Caki2 (cell line): ENCODE measurements around the gene ZSWIM4. TPM values are rescaled to one million over a fixed set of nuclear protein-coding genes. Genes with fewer than 3 reads are reported as not detected.
"Not testable (repeated sequence)": the region's sequence is repeated elsewhere in the genome, so short reads cannot be mapped to it uniquely, and the experiment has no call there.

Source experiments
- DNase-seq: peaks from one replicate; pipeline ENCODE4 v3.0.0-alpha.2; 2015; ENCODE audit warnings: low read depth
- in situ Hi-C: cut with HindIII; loops from 2 replicates; pipeline ENCODE4 v1.10.0; 2016; ENCODE audit warnings: low sequenced_read_pairs, low pct_unique_long_range_greater_than_20kb, mixed read lengths
- total RNA-seq: library from RNA; depleted of rRNA; stranded (reverse); fragments of >200 nt; shearing (Covaris generic); gene quantifications from 2 replicates; pipeline ENCODE4 v1.2.3, GENCODE V29; 2014; ENCODE audit warnings: low replicate concordance

The ZSWIM4 gene
- total RNA-seq, 1 experiment from 2014 or later = 6.2 TPM

DNA sequence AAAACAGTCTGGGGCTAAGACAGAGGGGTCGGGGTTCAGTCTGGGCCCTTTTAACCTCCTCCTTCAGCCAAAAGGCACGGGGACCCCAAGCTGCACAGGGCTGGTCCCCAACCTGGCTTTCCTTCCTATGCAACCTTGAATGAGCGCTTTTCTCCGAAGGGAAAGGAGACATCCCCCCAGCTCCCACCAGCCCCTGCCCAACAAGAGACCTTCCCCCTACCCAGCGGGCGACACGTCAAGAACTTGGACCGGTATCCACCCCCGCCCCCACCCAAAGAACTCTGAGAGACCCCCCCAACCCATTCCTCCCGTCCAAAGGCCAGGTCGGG, 46.7 kb downstream of the ZSWIM4 start:
- in situ Hi-C loops = no loop called here
- DNase-seq = no peak

DNA sequence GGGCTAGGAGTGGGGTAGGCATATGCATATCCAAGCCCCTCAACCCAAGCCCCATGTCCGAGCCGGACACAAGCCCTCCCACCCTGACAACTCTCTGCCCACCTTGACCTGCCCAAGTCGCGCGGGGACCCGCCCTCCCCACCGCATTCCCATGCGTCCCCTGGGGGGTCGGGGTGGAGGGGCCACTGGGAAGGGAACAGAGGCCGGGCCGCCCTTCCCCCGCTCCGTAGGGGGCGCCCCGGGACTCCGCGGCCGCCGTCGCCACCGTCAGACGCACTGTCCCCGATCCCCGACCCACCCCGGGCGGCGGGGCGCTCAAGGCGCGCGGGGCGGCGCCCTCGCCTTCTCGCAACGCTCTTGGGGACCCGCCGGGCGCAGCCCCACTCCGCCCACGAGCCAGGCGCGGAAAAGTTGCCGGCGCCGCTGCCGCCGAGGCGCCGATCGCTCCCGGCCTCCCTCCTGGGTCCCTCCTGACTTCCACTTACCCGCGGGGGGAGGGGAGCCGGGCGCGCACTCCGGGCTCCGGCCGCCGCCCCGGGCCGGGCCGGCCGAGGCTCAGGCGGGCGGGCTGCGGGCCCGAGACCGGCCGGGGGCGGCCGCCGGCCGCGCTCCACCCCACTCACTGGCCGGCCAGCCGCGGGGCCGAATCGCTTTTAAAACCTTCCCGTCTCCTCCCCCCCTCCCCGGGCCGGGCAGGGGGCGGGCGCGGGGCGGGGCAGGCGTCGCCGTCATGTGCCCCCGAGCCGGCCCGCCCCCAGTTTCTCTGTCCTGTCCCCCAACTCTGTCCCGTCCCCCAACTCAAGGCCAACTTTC, 47.3 kb downstream of the ZSWIM4 start:
- in situ Hi-C loops = no loop called here
- DNase-seq = peak; percentile 87

DNA sequence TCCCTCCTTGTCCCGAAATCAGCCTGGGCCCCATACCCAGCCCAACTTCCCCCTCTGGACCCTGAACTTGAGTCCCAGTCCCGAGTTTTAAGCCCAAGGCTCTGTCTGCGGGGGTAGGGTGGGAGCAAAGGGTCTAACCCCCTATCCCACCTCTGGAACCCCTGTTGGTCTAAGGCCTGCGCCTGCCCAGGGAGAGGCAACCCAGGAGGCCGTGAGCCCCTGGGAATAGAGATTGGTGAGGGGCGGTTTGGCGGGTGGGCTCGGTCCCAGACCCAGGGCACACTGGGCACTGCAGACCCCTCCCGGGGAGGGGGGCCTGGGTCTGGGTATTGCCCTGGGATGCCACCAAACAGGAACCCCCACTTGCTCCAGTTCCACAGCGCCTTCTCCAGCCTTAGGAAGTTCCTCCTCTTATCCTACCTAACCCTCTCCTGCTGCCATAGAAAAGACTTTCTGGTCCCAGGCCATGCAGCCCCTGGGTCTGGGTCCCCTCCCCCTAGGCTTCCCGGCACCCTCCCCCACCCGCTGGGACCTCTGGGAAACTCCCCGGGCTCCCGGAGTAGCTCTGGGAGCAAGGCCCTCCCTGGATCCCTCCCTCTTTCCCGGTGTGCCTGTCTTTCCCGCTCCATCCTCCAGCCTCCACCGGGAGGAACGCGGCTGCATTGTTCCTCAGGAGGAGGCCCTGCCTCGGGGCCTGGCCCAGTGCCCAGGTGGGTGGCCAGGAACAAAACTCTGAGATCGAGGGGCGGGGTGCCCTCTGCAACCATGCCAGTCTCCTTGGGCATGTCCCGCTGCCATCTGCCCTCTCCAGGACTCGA, 48.1 kb downstream of the ZSWIM4 start:
- peak; percentile 98 for DNase-seq

DNA sequence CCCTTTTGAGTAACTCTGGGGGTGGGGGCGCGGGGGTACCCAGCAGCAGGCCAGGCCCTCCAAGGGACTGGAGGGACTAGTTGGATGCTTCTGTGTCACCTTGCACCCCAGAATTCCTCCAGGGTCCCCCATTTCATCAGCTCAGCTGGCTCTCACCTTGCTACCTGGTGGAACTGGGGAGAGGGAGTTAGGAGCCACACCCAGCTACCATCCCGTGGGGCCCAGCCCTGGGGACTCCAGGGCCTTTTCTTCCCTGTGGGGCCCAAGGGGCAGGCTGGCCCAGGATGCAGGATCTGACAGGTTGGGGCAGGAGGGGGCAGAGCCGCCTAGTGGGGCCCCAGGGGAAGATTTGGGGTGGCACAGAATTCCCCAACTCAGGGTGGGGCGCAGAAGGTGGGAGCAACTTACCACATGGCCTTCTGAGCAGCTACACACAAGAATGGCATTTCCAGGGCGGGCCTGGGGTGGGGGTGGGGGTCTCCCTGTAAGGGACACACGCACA, 48.9 kb downstream of the ZSWIM4 start:
- DNase-seq = no peak
- in situ Hi-C loops = no loop called here

More for the DNA sequence above, 48.1 kb downstream of the ZSWIM4 start:
- in situ Hi-C loops = no loop called here

DNA sequence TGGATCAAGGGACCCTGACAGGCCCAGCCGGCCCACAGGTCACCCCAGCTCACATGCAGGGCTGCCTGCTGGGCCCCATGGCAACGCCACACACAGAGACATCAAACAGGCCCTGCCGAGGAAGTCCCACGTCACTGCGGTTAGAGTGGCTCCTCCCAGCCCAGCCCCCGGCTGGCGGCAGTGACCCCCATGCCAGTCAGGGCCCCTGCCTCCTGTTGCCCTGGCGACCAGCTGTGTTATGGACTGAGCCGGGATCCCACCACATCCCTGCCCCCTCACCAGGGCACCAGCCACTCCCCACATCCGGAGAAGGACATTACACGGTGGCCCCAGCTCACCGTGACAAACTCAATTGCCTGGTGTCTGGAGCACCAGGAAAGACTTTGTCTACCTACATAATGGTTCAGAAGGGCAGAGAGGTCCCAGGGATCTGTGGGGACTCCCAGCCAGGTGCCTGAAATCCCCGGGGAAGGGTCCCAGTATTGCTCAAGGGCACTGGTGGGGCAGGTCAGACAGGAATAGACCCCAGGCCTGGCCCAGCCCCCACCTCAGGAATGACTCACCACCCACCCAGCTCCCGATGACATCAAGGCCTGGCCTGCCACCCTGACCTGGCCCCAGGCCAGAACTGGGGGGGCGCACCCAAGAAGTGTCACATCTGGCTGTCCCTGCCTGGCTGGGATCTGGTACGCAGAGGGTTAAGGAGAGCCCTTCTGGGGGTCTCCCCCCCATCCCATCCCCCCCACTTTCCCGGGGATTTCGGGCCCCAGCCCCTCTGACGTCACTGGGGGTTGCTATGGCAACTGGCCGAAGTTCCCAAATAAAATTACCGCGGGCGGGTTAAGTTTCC, 51.5 kb downstream of the ZSWIM4 start:
- DNase-seq = peak; percentile 99
- in situ Hi-C loops = no loop called here

DNA sequence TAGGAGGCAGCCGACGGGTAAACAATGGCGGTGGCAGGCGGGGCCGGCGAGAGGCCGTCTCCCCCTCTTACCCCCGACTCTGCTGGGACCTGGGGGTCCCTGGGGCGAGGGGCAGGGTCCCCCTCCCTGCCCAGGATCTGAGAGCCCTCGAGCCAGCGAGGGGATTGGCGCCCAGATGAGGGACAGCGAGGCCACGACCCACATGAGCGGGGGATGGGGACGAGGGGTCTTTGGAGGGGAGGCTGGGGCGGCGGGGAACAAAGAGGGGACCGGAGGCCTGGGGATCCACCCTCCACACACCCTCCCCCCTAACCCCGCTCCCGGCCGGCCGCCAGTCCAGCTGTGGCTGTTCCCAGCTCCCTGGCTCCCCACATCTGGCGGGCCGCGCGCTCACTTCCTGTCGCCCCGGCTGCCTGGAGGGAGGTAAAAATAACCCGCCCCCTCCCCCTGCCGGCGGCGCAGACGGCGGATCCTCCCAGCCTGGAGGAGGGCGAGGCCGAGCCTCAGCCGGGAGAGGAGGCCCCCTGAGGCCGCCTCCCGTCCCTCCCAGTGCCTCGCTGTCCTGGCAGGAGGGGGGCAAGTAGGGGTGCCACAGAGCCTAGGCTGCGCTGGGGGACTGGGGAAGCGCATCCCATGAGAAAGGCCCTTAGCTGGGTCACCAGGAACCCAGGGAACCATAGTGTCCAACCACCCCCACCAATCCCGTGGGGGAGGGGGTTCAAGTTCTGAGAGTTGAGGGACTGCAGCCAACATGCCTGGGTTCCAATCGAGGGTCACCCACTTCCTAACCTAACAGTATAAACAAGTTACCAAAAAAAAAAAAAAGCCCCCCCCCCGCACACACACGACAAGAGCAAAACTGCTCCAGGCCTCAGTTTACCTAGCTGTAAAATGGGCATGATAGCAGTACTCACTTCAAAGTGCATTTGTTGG, 52.4 kb downstream of the ZSWIM4 start:
- in situ Hi-C loops = no loop called here
- DNase-seq = peak; percentile 99

DNA sequence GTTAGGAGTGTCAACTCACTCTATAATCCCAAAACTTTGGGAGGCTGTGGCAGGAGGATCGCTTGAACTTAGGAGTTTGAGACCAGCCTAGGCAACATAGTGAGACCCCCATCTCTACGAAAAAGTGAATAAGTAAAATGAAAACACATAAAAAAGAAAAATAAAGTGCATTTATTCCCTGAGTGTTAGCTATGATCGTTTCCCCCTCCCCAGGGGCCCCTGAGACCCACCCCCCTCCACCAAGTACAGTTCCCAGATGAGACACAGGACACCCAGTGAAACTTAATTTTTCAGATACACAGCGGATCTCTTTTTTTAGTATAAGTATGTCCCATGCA, 53.1 kb downstream of the ZSWIM4 start:
- no peak for DNase-seq
- in situ Hi-C loops = no loop called here

DNA sequence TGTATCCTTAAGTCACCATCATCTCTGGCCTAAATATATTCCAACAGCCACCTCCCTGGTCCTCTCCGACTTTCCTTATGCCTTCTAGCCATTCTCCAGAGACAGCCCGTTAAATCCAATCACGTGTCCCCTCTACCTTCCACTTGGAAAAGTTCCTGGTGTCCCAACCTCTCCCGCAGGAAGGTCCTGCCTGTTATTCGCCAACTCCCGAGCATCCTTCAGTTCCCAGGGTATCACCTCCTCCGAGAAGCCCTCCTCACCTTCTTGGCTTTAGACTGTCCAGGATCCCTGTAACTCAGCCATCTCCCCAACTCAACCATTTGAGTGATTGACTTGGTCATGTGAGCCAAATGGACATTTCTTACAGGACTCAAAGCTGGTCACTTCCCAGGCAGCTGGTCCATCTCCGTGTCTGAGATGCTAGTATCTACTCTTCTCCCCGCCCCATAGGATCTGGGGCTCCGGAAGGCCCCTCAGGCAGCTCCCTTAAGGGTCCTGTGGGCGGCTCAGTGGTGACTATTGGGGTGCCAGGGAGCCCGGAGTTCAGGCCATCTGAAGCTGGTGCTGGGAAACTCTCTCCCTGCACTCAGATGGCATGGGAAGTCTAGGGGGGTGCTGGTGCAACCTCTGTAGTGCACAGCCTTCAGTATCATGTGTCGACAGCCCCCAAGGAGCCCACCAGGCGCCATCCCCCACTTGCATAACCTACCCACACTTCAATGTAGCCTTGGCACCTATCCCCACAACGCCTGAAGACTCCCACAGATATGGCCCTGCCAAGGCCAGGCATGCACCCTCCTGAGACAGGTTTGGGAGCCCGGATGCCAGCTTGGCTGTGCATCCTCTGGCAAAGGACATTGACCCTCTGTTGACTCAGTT, 53.8 kb downstream of the ZSWIM4 start:
- in situ Hi-C loops = no loop called here
- peak; percentile 56 for DNase-seq

DNA sequence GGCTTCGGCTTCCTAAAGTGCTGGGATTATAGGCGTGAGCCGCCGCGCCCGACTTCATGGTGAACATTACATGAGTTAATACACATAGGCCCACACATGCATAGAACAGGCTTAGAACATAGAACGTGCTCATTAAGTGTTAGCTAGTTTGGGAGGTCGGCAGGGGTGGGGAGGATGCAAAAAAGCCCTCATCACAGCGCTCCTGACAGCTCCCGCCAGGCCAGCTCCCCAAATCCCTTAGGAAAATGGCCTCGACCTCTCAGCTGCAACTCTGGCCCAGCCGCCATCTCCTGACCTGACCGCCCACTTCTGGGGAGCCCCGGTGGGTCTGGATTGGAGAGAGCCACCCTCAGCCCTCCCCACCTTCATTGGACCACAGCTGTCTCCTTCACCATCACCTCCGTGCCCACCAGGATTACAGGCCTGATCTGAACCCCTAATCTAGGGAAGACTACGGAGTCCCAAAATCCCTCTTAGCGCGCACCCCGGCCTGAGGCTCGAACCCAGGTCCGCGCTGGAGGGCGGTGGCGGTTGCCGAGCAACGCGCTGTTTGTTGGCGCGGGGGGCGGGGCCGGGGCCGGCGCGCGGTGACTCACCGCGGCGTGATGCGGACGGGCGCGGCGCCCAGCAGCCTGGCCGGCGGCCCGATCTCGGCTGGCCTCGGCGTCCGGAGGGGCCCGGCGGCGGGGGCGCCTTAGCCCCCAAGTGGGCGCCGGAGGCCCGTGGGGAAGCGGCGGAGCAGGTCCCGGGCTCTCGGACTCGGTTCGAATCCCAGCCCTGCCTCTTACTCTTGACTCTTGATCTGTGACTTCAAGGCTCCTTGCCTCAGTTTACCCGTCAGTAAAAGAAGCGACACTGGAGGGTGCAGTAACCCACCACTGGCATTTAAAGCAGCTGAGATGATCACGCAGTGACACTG, 55.0 kb downstream of the ZSWIM4 start:
- in situ Hi-C loops = no loop called here
- DNase-seq = peak; percentile 81

DNA sequence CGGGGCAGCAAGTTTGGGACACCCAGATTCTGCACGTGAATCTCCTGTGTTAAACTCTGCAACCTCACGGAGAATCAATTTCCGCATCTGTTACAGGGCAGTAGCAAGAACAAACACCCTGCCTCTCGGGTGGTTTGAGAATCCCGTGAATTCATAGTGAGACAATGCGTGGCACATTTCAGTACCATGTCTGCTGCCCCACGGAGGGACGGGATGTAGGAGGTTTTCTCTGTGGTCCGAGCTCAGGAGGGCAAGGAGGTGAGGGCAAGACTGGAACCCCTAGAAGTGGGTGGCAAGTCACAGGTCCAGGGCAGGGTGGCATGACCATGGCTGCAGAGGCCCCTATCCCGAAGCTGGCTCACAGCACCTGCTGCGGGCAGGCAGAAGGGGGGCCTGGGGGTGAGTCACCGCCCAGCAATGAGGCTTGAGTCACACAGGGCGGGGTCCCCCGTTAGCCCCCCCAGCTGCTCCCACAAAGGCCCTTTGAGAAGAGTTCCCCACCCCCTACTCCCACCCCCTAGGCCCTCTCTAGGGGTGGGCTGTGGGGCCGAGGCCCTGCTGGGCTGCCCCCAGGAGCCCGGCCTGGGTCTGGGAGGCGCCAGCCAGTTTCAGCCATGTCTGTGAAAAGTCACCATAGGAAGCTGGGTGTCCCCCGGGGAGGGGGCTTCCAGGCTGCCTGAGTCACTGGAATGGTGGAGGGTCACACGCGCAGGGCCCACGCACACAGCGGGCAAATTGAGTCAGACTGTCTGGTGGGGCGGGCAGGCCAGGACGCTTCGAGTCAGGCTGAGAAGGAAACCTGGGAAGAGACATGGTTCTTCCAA, 55.9 kb downstream of the ZSWIM4 start:
- DNase-seq = peak; percentile 99

DNA sequence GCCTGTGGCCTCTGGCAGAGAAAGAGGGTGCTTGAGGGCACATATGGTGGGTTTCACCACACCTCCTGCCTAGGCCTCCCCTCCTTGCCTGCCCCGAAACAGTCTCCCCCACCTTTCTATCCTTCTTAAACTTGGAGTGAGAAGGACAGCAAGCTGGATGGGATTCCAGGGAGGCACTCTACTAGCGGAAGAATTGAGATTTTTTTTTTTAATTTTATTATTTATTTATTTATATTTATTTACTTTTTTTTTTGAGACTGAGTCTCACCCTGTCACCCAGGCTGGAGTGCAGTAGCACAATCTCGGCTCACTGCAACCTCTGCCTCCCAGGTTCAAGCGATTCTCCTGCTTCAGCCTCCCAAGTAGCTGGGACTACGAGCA, 56.5 kb downstream of the ZSWIM4 start:
- DNase-seq, in situ Hi-C loops: not testable (repeated sequence)

More for the DNA sequence above, 55.9 kb downstream of the ZSWIM4 start:
- in situ Hi-C loops = no loop called here

DNA sequence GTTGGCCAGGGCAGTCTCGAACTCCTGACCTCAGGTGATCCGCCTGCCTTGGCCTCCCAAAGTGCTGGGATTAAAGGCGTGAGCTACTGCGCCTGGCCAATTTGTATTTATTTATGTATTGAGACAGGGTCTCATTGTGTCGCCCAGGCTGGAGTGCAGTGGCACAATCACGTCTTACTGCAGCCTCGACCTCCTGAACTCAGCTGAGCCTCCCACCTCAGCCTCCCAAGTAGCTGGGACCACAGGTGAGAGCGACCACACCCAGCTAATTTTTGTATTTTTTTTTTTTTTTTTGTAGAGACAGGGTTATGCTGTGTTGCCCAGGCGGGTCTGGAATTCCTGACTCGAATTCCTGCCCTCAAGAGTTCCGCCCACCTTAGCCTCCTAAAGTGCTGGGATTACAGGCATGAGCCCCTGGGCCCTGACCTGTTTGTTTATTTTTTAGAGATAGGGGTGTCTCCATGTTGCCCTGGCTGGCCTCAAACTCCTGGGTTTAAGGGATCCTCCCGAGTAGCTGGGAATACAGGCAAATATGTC, 57.0 kb downstream of the ZSWIM4 start:
- in situ Hi-C loops, DNase-seq: not testable (repeated sequence)

DNA sequence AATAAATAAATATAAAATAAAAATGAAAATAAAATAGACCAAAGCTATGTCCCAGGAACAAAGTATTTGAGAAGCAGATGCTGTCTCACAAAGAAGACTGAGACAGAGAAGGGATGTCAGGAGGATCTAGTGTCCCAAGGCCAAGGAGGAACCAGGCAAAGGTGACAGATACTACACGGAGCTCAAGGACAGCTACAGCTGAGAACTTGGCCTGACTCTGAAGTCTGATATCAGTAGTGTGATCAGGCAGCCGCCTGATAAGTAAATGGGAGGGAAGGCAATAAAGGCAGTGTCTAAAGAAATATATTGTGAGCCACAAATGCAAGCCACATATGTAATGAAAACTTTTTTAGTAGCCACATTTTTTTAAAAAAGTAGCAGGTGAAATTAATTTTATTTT, 61.3 kb downstream of the ZSWIM4 start:
- in situ Hi-C loops = no loop called here
- DNase-seq = no peak

DNA sequence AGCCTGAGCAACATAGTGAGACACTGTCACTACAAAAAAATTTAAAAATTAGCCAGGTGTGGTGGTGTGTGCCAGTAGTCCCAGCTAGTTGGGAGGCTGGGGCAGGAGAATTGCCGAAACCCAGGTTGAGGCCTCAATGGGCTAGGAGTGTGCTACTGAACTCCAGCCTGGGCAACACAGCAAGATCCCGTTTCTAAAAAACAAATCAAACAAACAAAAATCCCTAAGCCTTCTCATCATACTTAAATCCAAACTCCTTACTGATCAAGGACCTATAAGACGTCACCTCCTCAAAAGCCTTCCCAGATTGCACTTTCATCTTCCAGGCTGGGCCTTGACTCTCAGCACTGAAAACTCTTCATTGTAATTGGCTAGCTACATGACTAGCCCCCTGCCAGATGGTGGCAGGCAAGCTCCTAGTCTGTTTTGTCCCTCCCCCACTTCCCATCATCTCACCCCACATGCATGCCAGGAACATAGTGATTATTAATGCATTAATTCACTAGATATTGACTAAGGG, 64.2 kb downstream of the ZSWIM4 start:
- peak; percentile 48 for DNase-seq
- in situ Hi-C loops = no loop called here
